ENCODE results near the gene DEF6.
"Not testable (repeated sequence)": the region's sequence is repeated elsewhere in the genome, so short reads cannot be mapped to it uniquely, and the experiment has no call there.

DNA sequence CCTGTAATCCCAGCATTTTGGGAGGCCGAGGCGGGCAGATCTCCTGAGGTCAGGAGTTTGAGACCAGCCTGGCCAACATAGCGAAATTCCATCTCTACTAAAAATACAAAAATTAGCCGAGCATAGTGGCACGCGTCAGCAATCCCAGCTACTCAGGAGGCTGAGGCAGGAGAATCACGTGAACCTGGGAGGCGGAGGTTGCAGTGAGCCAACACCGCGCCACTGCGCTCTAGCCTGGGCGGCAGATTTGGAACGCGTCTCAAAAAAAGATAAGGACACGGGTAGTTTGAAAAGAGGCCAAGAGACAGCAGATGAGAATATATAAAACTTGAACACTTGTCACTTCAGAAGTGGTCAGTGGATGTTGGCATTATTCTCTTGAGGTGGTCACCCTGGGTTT, 9.5 kb downstream of the DEF6 start:
- TF ChIP-seq, protein P1, sequence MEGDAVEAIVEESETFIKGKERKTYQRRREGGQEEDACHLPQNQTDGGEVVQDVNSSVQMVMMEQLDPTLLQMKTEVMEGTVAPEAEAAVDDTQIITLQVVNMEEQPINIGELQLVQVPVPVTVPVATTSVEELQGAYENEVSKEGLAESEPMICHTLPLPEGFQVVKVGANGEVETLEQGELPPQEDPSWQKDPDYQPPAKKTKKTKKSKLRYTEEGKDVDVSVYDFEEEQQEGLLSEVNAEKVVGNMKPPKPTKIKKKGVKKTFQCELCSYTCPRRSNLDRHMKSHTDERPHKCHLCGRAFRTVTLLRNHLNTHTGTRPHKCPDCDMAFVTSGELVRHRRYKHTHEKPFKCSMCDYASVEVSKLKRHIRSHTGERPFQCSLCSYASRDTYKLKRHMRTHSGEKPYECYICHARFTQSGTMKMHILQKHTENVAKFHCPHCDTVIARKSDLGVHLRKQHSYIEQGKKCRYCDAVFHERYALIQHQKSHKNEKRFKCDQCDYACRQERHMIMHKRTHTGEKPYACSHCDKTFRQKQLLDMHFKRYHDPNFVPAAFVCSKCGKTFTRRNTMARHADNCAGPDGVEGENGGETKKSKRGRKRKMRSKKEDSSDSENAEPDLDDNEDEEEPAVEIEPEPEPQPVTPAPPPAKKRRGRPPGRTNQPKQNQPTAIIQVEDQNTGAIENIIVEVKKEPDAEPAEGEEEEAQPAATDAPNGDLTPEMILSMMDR (conservative IDR thresholded peaks at IDR 0.05; ENCODE audit: low read depth in 2 of 2) = not testable (repeated sequence)
- not testable (repeated sequence) for TF ChIP-seq JUNB (IDR thresholded peaks at IDR 0.05; ENCODE audit: unreplicated experiment); POLR2AphosphoS5 (IDR thresholded peaks at IDR 0.05; ENCODE audit: low read depth); EZH2 (IDR thresholded peaks at IDR 0.05; ENCODE audit: low read depth, unreplicated experiment); ETS1 (IDR thresholded peaks at IDR 0.05); EZH2phosphoT487 (IDR thresholded peaks at IDR 0.05; ENCODE audit: unreplicated experiment); CREB1 (CRISPR knock-in tag; IDR thresholded peaks at IDR 0.05; ENCODE audit: low read depth)
- TF ChIP-seq, protein P2, sequence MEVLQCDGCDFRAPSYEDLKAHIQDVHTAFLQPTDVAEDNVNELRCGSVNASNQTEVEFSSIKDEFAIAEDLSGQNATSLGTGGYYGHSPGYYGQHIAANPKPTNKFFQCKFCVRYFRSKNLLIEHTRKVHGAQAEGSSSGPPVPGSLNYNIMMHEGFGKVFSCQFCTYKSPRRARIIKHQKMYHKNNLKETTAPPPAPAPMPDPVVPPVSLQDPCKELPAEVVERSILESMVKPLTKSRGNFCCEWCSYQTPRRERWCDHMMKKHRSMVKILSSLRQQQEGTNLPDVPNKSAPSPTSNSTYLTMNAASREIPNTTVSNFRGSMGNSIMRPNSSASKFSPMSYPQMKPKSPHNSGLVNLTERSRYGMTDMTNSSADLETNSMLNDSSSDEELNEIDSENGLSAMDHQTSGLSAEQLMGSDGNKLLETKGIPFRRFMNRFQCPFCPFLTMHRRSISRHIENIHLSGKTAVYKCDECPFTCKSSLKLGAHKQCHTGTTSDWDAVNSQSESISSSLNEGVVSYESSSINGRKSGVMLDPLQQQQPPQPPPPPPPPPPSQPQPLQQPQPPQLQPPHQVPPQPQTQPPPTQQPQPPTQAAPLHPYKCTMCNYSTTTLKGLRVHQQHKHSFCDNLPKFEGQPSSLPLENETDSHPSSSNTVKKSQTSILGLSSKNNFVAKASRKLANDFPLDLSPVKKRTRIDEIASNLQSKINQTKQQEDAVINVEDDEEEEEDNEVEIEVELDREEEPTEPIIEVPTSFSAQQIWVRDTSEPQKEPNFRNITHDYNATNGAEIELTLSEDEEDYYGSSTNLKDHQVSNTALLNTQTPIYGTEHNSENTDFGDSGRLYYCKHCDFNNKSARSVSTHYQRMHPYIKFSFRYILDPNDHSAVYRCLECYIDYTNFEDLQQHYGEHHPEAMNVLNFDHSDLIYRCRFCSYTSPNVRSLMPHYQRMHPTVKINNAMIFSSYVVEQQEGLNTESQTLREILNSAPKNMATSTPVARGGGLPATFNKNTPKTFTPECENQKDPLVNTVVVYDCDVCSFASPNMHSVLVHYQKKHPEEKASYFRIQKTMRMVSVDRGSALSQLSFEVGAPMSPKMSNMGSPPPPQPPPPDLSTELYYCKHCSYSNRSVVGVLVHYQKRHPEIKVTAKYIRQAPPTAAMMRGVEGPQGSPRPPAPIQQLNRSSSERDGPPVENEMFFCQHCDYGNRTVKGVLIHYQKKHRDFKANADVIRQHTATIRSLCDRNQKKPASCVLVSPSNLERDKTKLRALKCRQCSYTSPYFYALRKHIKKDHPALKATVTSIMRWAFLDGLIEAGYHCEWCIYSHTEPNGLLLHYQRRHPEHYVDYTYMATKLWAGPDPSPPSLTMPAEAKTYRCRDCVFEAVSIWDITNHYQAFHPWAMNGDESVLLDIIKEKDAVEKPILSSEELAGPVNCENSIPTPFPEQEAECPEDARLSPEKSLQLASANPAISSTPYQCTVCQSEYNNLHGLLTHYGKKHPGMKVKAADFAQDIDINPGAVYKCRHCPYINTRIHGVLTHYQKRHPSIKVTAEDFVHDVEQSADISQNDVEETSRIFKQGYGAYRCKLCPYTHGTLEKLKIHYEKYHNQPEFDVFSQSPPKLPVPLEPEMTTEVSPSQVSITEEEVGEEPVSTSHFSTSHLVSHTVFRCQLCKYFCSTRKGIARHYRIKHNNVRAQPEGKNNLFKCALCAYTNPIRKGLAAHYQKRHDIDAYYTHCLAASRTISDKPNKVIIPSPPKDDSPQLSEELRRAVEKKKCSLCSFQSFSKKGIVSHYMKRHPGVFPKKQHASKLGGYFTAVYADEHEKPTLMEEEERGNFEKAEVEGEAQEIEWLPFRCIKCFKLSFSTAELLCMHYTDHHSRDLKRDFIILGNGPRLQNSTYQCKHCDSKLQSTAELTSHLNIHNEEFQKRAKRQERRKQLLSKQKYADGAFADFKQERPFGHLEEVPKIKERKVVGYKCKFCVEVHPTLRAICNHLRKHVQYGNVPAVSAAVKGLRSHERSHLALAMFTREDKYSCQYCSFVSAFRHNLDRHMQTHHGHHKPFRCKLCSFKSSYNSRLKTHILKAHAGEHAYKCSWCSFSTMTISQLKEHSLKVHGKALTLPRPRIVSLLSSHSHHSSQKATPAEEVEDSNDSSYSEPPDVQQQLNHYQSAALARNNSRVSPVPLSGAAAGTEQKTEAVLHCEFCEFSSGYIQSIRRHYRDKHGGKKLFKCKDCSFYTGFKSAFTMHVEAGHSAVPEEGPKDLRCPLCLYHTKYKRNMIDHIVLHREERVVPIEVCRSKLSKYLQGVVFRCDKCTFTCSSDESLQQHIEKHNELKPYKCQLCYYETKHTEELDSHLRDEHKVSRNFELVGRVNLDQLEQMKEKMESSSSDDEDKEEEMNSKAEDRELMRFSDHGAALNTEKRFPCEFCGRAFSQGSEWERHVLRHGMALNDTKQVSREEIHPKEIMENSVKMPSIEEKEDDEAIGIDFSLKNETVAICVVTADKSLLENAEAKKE (CRISPR knock-in tag; IDR thresholded peaks at IDR 0.05) = not testable (repeated sequence)
- TF ChIP-seq, protein P3, sequence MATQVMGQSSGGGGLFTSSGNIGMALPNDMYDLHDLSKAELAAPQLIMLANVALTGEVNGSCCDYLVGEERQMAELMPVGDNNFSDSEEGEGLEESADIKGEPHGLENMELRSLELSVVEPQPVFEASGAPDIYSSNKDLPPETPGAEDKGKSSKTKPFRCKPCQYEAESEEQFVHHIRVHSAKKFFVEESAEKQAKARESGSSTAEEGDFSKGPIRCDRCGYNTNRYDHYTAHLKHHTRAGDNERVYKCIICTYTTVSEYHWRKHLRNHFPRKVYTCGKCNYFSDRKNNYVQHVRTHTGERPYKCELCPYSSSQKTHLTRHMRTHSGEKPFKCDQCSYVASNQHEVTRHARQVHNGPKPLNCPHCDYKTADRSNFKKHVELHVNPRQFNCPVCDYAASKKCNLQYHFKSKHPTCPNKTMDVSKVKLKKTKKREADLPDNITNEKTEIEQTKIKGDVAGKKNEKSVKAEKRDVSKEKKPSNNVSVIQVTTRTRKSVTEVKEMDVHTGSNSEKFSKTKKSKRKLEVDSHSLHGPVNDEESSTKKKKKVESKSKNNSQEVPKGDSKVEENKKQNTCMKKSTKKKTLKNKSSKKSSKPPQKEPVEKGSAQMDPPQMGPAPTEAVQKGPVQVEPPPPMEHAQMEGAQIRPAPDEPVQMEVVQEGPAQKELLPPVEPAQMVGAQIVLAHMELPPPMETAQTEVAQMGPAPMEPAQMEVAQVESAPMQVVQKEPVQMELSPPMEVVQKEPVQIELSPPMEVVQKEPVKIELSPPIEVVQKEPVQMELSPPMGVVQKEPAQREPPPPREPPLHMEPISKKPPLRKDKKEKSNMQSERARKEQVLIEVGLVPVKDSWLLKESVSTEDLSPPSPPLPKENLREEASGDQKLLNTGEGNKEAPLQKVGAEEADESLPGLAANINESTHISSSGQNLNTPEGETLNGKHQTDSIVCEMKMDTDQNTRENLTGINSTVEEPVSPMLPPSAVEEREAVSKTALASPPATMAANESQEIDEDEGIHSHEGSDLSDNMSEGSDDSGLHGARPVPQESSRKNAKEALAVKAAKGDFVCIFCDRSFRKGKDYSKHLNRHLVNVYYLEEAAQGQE (IDR thresholded peaks at IDR 0.05; ENCODE audit: unreplicated experiment) = not testable (repeated sequence)

Measured in GM23338 (cell line).